CD14-positive monocyte (primary cell): ENCODE data around the gene CHRNE. TPM values are rescaled to one million over a fixed set of nuclear protein-coding genes. Genes with fewer than 3 reads are reported as not detected.

Experiments
- DNase-seq, 3 donors: peaks; one replicate each; pipeline ENCODE4 v3.0.0-alpha.2; 2011 to 2022
- H2AFZ ChIP-seq: 2 replicates; pipeline ENCODE4 v1.6.0; 2012; ENCODE audit warnings: mild to moderate bottlenecking, low read depth, low read length, inconsistent platforms; ENCODE audit not compliant: insufficient read depth, poor library complexity, severe bottlenecking
- H3K27ac ChIP-seq, 2 donors: 1 replicate in 1 of 2; 2 replicates in 1 of 2; pipeline ENCODE4 v1.5.1; 2012 to 2013; ENCODE audit warnings: low read length in 2 of 2, control low read depth in 1 of 2, inconsistent platforms in 1 of 2, low read depth in 1 of 2, mild to moderate bottlenecking in 1 of 2
- H3K27me3 ChIP-seq, 2 donors: one replicate each; pipeline versions ENCODE4 v1.6.0 to v1.6.1; 2011 to 2013; ENCODE audit warnings: low read length in 2 of 2; ENCODE audit not compliant: control insufficient read depth in 2 of 2, insufficient read depth in 2 of 2
- H3K36me3 ChIP-seq, 2 donors: replicated peaks in 1 of 2; 1 replicate in 1 of 2; 2 replicates in 1 of 2; pipeline versions ENCODE4 v1.5.1 to v1.6.1; 2012 to 2013; ENCODE audit warnings: low read length in 2 of 2, control low read depth in 1 of 2, inconsistent platforms in 1 of 2, mild to moderate bottlenecking in 1 of 2; ENCODE audit not compliant: insufficient read depth in 2 of 2, control insufficient read depth in 1 of 2
- H3K4me1 ChIP-seq, 2 donors: 1 replicate in 1 of 2; 2 replicates in 1 of 2; pipeline versions ENCODE4 v1.5.1 to v1.6.1; 2012 to 2013; ENCODE audit warnings: low read length in 2 of 2, control low read depth in 1 of 2, inconsistent platforms in 1 of 2, mild to moderate bottlenecking in 1 of 2, moderate library complexity in 1 of 2; ENCODE audit not compliant: insufficient read depth in 2 of 2, control insufficient read depth in 1 of 2
- H3K4me2 ChIP-seq: replicated peaks from 2 replicates; pipeline ENCODE3; 2012; ENCODE audit warnings: low read length, moderate library complexity, mild to moderate bottlenecking; ENCODE audit not compliant: poor library complexity, severe bottlenecking; ENCODE audit errors: extremely low read depth
- H3K4me3 ChIP-seq, 3 experiments: fragments of 200-600 bp in 1 of 3; sonication (generic) in 1 of 3; replicated peaks in 1 of 3; 1 replicate in 2 of 3; 2 replicates in 1 of 3; pipeline ENCODE4 v1.5.1; 2011 to 2013; ENCODE audit warnings: low read length in 3 of 3, mild to moderate bottlenecking in 3 of 3, control low read depth in 2 of 3, low read depth in 2 of 3, inconsistent platforms in 1 of 3, moderate library complexity in 1 of 3
- H3K79me2 ChIP-seq: 2 replicates; pipeline ENCODE4 v1.6.0; 2012; ENCODE audit warnings: mild to moderate bottlenecking, control low read depth, inconsistent platforms, low read length, moderate library complexity; ENCODE audit not compliant: insufficient read depth
- H3K9ac ChIP-seq: 2 replicates; pipeline ENCODE4 v1.6.0; 2017; ENCODE audit warnings: low read length, mild to moderate bottlenecking; ENCODE audit not compliant: insufficient read depth, poor library complexity, severe bottlenecking
- H3K9me3 ChIP-seq, 2 donors: replicated peaks in 1 of 2; 1 replicate in 1 of 2; 2 replicates in 1 of 2; pipeline versions ENCODE4 v1.5.1 to v1.6.1; 2012 to 2013; ENCODE audit warnings: low read length in 2 of 2, control low read depth in 1 of 2; ENCODE audit not compliant: control insufficient read depth in 1 of 2, insufficient read depth in 1 of 2
- H4K20me1 ChIP-seq: 2 replicates; pipeline ENCODE4 v1.6.0; 2012; ENCODE audit warnings: mild to moderate bottlenecking, low read length, control low read depth, moderate library complexity; ENCODE audit not compliant: insufficient read depth
- H3K27ac Mint-ChIP-seq, 7 donors: one replicate each; pipeline ENCODE4 v1.8.0; 2020; ENCODE audit warnings: mild to moderate bottlenecking in 7 of 7, mixed read lengths in 7 of 7, moderate library complexity in 6 of 7, inconsistent platforms in 2 of 7
- H3K27me3 Mint-ChIP-seq, 3 donors: one replicate each; pipeline ENCODE4 v1.8.0; 2021 to 2022; ENCODE audit warnings: low read depth in 3 of 3, mild to moderate bottlenecking in 3 of 3, mixed read lengths in 3 of 3, moderate library complexity in 3 of 3, inconsistent platforms in 1 of 3
- H3K36me3 Mint-ChIP-seq, 2 donors: one replicate each; pipeline ENCODE4 v1.8.0; 2020; ENCODE audit warnings: mixed read lengths in 2 of 2, inconsistent platforms in 1 of 2, mild to moderate bottlenecking in 1 of 2
- H3K4me1 Mint-ChIP-seq: one replicate; pipeline ENCODE4 v1.8.0; 2020; ENCODE audit warnings: mild to moderate bottlenecking, mixed read lengths
- H3K4me3 Mint-ChIP-seq, 2 donors: one replicate each; pipeline ENCODE4 v1.8.0; 2020; ENCODE audit warnings: mild to moderate bottlenecking in 2 of 2, mixed read lengths in 2 of 2, moderate library complexity in 1 of 2
- H3K9me3 Mint-ChIP-seq, 7 donors: one replicate each; pipeline ENCODE4 v1.8.0; 2020 to 2022; ENCODE audit warnings: mixed read lengths in 7 of 7, mild to moderate bottlenecking in 6 of 7, moderate library complexity in 6 of 7, inconsistent platforms in 2 of 7
- WGBS: methylation state at CpG from one replicate; pipeline ENCODE4 v1.1.5; 2013; ENCODE audit warnings: missing lambda C conversion rate; ENCODE audit not compliant: insufficient coverage; 5-methylcytosine and 5-hydroxymethylcytosine counted together
- intact Hi-C, 2 donors: fragments of 100-400 bp; cut with micrococcal nuclease; formaldehyde crosslinking; loops; one replicate each; pipeline versions ENCODE4 v1.15.0 to v1.15.1; 2023
- polyA plus RNA-seq, 3 donors: library from polyadenylated mRNA; depleted of rRNA in 1 of 3; unstranded in 2 of 3; stranded (reverse) in 1 of 3; fragments of 300-500 nt in 2 of 3; fragments of >200 nt in 1 of 3; fragmentation: Illumina TruSeq in 2 of 3; gene quantifications; 1 replicate in 2 of 3; 2 replicates in 1 of 3; pipeline ENCODE4 v1.2.3, GENCODE V29; 2012 to 2021
- TF ChIP-seq, protein P1 (sequence below): fragments of 200-600 bp; IDR thresholded peaks from one replicate; pipeline ENCODE4 v1.8.0; 2022; ENCODE audit warnings: antibody characterized with exemption, mild to moderate bottlenecking

Gene CHRNE
- polyA plus RNA-seq, 3 donors: 0.54 to 12.6 (median 2.1) TPM

DNA sequence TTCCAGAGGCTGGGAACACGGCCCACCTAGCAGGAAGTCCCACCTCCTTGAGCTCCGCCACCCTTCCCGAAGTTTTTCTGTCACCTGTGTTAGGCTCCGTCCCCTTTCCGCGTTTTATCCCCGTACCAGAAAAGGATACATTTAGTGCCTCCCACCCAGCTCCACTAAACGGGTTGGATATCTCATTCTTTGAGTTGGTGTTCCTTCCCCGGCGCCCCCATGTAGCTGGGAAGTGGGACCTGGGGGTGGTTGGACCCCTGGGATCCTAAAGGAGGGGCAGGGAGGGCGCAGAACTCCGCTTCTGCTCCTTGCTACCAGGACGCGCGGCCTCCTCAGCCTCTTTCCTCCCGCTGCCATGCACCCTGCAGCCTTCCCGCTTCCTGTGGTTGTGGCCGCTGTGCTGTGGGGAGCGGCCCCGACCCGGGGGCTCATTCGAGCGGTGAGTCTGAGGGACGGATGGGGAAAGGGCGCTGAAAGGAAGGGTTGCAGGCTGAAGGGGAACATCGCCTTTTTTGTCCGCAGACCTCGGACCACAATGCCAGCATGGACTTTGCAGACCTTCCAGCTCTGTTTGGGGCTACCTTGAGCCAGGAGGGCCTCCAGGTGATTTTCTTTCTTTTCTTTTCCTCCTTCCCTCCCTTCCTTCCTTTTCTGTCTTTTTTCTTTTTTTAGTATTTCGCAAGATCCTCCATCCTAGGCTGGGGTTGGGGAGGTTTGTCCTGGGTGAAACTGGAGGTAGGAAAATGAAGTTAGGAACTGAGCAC lies 37.8 kb upstream of the CHRNE start:
- peaks cover 69% of the 10 kb centered on the region for H3K4me1 Mint-ChIP-seq
- H4K20me1 ChIP-seq: peaks cover 68% of the 10 kb centered on the region
- peak overlapping the region; percentile 95 to 98 (median 97) for H3K27ac Mint-ChIP-seq
- H3K4me3 ChIP-seq: peak overlapping the region; percentile 76 to 94 (median 78)
- H3K9ac ChIP-seq: peak overlapping the region; percentile 89
- peak overlapping the region; percentile 90 to 96 for H3K4me3 Mint-ChIP-seq
- peaks cover 62 to 69% of the 10 kb centered on the region in 2 donors for H3K4me1 ChIP-seq
- no peaks in the 10 kb centered on the region for H3K9me3 Mint-ChIP-seq
- TF ChIP-seq, protein P1, sequence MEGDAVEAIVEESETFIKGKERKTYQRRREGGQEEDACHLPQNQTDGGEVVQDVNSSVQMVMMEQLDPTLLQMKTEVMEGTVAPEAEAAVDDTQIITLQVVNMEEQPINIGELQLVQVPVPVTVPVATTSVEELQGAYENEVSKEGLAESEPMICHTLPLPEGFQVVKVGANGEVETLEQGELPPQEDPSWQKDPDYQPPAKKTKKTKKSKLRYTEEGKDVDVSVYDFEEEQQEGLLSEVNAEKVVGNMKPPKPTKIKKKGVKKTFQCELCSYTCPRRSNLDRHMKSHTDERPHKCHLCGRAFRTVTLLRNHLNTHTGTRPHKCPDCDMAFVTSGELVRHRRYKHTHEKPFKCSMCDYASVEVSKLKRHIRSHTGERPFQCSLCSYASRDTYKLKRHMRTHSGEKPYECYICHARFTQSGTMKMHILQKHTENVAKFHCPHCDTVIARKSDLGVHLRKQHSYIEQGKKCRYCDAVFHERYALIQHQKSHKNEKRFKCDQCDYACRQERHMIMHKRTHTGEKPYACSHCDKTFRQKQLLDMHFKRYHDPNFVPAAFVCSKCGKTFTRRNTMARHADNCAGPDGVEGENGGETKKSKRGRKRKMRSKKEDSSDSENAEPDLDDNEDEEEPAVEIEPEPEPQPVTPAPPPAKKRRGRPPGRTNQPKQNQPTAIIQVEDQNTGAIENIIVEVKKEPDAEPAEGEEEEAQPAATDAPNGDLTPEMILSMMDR: no peak
- peaks cover 79% of the 10 kb centered on the region for H3K79me2 ChIP-seq
- DNase-seq: no peak
- H3K4me2 ChIP-seq: peak overlapping the region; percentile 89
- H3K27me3 Mint-ChIP-seq: peaks cover 0 to 4% (median 0%) of the 10 kb centered on the region in 3 donors
- peaks cover 41 to 56% of the 10 kb centered on the region in 2 donors for H3K36me3 ChIP-seq
- no peaks in the 10 kb centered on the region for H3K9me3 ChIP-seq
- peak overlapping the region; percentile 90 for H2AFZ ChIP-seq
- H3K27me3 ChIP-seq: no peaks in the 10 kb centered on the region
- intact Hi-C loops: loop anchor here in 1 of 2 donors (2.0 kb wide), 1 partner anchor 26 kb away; the partner anchor contains the start of gene SPAG7
- peak overlapping the region; percentile 94 for H3K27ac ChIP-seq
- peaks cover 60 to 66% of the 10 kb centered on the region in 2 donors for H3K36me3 Mint-ChIP-seq
- WGBS: under 1% methylated on average over 22 of the region's 29 CpGs

GRCh38 chr17:4939796-4940554 lies 37.1 kb upstream of the CHRNE start, which contains the start of the genes RNF167 and SLC25A11:
Gene RNF167 (plus strand): TSS chr17:4940268. CDS start chr17:4940910, 642 bp downstream.
Gene SLC25A11 (minus strand): TSS chr17:4940046. CDS start chr17:4939910, 136 bp downstream.
- H3K9ac ChIP-seq: peak within 1 kb of the TSS; percentile 89
- peaks cover 62% of the 10 kb centered on the region for H3K4me1 Mint-ChIP-seq
- peaks cover 60% of the 10 kb centered on the region for H4K20me1 ChIP-seq
- peak; percentile 99 to 100 (median 99) for DNase-seq
- WGBS: under 1% methylated on average over 69 of the region's 72 CpGs
- H3K27ac ChIP-seq: peak within 1 kb of the TSS; percentile 94
- H3K36me3 ChIP-seq: peaks cover 36 to 51% of the 10 kb centered on the region in 2 donors
- intact Hi-C loops: loop anchor here (2.0 to 5.0 kb wide), 2 partner anchors 27 to 37 kb away; partner anchors contain the start of gene SPAG7 (in 1 of the 2)
- H3K36me3 Mint-ChIP-seq: peaks cover 55 to 59% of the 10 kb centered on the region in 2 donors
- peak within 1 kb of the TSS; percentile 76 to 94 (median 78) for H3K4me3 ChIP-seq
- peak within 1 kb of the TSS; percentile 95 to 98 (median 97) for H3K27ac Mint-ChIP-seq
- TF ChIP-seq, protein P1: no peak
- H2AFZ ChIP-seq: peak within 1 kb of the TSS; percentile 90
- no peaks in the 10 kb centered on the region for H3K9me3 Mint-ChIP-seq
- peaks cover 0 to 4% (median 0%) of the 10 kb centered on the region in 3 donors for H3K27me3 Mint-ChIP-seq
- H3K79me2 ChIP-seq: peaks cover 71% of the 10 kb centered on the region
- no peaks in the 10 kb centered on the region for H3K9me3 ChIP-seq
- peak within 1 kb of the TSS; percentile 89 for H3K4me2 ChIP-seq
- H3K4me1 ChIP-seq: peaks cover 55 to 61% of the 10 kb centered on the region in 2 donors
- peak within 1 kb of the TSS; percentile 90 to 96 for H3K4me3 Mint-ChIP-seq
- no peaks in the 10 kb centered on the region for H3K27me3 ChIP-seq
